ENCODE results near the gene ZNF148. TPM values are rescaled to one million over a fixed set of nuclear protein-coding genes. Genes with fewer than 3 reads are reported as not detected.

The ZNF148 gene
- total RNA-seq, 1 experiment from 2014 or later: 24.8 TPM

GRCh38 chr3:125190786-125191185, 184.3 kb downstream of the ZNF148 start:
- no peak overlapping the region for H4K8ac ChIP-seq (replicated peaks; ENCODE audit: insufficient read length, low read depth, low read length)
- no peak overlapping the region for H3K14ac ChIP-seq (ENCODE audit: insufficient read depth, low read length)
- no peak overlapping the region for H2AK5ac ChIP-seq (ENCODE audit: insufficient read length, low read length)
- no peaks in the 10 kb centered on the region for H3K9me3 ChIP-seq (ENCODE audit: control insufficient read depth, low read depth, low read length)
- H3K23ac ChIP-seq (ENCODE audit: insufficient read length, low read depth, low read length): no peak overlapping the region
- no peak for DNase-seq
- H3K56ac ChIP-seq (ENCODE audit: insufficient read length, low read depth, low read length): no peak overlapping the region
- no peak overlapping the region for H3K4me3 Mint-ChIP-seq
- H2BK15ac ChIP-seq (ENCODE audit: low read depth, low read length): no peak overlapping the region
- H3K27me3 Mint-ChIP-seq (ENCODE audit: low read depth): no peaks in the 10 kb centered on the region
- H3K18ac ChIP-seq (ENCODE audit: insufficient read length, low read depth, low read length): no peak overlapping the region
- WGBS (ENCODE audit: extremely low coverage, insufficient read length, low lambda C conversion rate): no CpG with 5 or more reads among the region's 3 CpGs
- no peaks in the 10 kb centered on the region for H4K20me1 ChIP-seq (ENCODE audit: control insufficient read depth, insufficient read depth, insufficient read length)
- H3K4me1 Mint-ChIP-seq: peaks cover 71 to 72% of the 10 kb centered on the region in 2 experiments
- no peaks in the 10 kb centered on the region for H3K79me1 ChIP-seq (ENCODE audit: insufficient read depth, low read depth, low read length, poor library complexity, severe bottlenecking)
- no peaks in the 10 kb centered on the region for H3K79me2 ChIP-seq (ENCODE audit: insufficient read depth, low read length)
- H3K27ac ChIP-seq (ENCODE audit: insufficient read length, low read depth, low read length): no peak overlapping the region
- H4K5ac ChIP-seq (ENCODE audit: insufficient read length, low read depth, low read length): no peak overlapping the region
- H2BK120ac ChIP-seq (ENCODE audit: low read depth, low read length, poor library complexity, severe bottlenecking): no peak overlapping the region
- no peak overlapping the region for H2AFZ ChIP-seq (ENCODE audit: low read length)
- no peak overlapping the region for H3T11ph ChIP-seq (ENCODE audit: low read length)
- TF ChIP-seq CTCF (conservative IDR thresholded peaks at IDR 0.05): no peak
- peaks cover 14 to 18% (median 17%) of the 10 kb centered on the region in 3 experiments for H3K36me3 Mint-ChIP-seq (ENCODE audit: insufficient read depth in 1 of 3, low read depth in 3 of 3)
- no peak overlapping the region; a peak in 1 of 7 replicates for H3K27ac Mint-ChIP-seq
- no peak overlapping the region for H3K4ac ChIP-seq (ENCODE audit: low read depth, low read length)
- H2BK5ac ChIP-seq (ENCODE audit: insufficient read length, low read length): no peak overlapping the region
- no peaks in the 10 kb centered on the region for H3K27me3 ChIP-seq (ENCODE audit: insufficient read depth, low read length)
- no peak overlapping the region for H4K91ac ChIP-seq (ENCODE audit: insufficient read length, low read depth, low read length)
- H2BK12ac ChIP-seq (ENCODE audit: insufficient read length, low read depth, low read length): no peak overlapping the region
- H3K9ac ChIP-seq (ENCODE audit: extremely low read depth, insufficient read length, low read length): no peak overlapping the region
- H3K23me2 ChIP-seq (ENCODE audit: insufficient read length, low read depth, low read length, poor library complexity, severe bottlenecking): no peaks in the 10 kb centered on the region
- no peak overlapping the region for H3K4me2 ChIP-seq (ENCODE audit: insufficient read depth, insufficient read length, low read length)
- peaks cover 0 to 3% of the 10 kb centered on the region in 2 experiments; a peak in 2 of 5 replicates for H3K9me3 Mint-ChIP-seq
- H2BK20ac ChIP-seq (ENCODE audit: low read depth, low read length, poor library complexity, severe bottlenecking): no peak overlapping the region
- H3K4me1 ChIP-seq (ENCODE audit: insufficient read depth, low read length): peaks cover 15% of the 10 kb centered on the region

All from H9 (cell line).